Left renal cortex interstitium (tissue), 4 donors: ENCODE results near the gene DGCR6L. TPM values are rescaled to one million over a fixed set of nuclear protein-coding genes. Genes with fewer than 3 reads are reported as not detected.
"Not testable (repeated sequence)": the region's sequence is repeated elsewhere in the genome, so short reads cannot be mapped to it uniquely, and the experiment has no call there.

Experiments used
- DNase-seq, 4 donors: peaks; one replicate each; pipeline ENCODE4 v3.0.0-alpha.2; 2013; ENCODE audit warnings: low read depth in 4 of 4, low spot score in 2 of 4, missing footprints in 1 of 4
- polyA plus RNA-seq, 4 donors: library from polyadenylated mRNA; unstranded; fragments of 120-200 nt; gene quantifications; one replicate each; pipeline ENCODE4 v1.2.1, GENCODE V29; 2013; ENCODE audit not compliant: insufficient read length in 4 of 4

Gene DGCR6L
- polyA plus RNA-seq, 4 donors, result 50.6 to 74.4 (median 59.3) TPM

DNA sequence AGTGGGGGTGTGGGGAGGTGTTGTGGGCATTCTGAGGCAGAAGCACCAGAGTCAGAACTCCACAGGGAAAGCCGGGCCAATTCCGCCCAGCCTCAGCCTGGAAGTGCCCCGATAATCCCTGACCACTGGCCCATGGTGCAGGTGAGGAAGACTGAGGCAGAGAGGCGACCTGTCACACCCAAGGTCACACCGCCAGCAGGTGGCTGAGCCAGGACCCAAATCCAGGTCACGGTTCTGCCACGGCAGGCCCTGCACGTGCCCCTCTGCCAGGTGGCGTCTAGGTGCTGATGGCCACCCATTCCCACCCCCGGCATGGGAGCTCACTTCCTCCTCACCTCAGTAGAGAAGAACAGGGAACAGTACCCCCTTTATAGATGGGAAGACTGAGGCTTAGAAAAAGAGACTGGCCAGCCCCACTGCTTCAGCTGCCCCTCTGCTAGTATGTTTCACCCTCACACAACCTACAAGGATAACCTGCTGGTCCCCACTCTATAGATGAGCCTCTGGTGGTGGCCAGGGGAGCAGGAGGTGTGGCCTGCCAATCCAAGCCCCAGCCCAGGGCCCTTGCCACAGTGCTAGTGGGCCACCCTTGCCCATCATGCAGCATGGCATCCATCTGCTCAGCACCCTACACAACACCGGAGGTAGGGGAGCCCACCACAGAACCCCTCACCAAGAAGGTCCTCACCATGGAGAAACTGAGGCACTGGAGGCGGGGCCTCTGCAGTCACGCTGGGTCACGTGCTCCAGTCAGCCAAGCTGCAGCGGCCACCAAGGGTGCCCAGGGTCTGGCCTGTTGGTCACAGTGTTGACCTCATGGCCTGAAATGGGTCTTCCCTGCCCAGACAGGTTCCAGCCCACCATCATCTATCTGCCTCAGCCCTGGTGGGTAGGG is 53.8 kb downstream of the DGCR6L start:
- DNase-seq, result not testable (repeated sequence)

- no peak for DNase-seq
Observed at GRCh38 chr22:20264614-20265452, 55.0 kb downstream of the DGCR6L start.

Other genes starting within 250 kb of the DGCR6L start
- 10 to 100 TPM; 35.2 to 63.0 (median 50.3) TPM for gene DGCR8, start 239.8 kb downstream of the DGCR6L start, polyA plus RNA-seq
- gene RANBP1, start 204.0 kb downstream of the DGCR6L start, polyA plus RNA-seq, result 100 to 1,000 TPM; 169 to 211 (median 180) TPM
- 10 to 100 TPM; 40.2 to 65.5 (median 58.0) TPM for gene TRMT2A, start 202.8 kb downstream of the DGCR6L start, polyA plus RNA-seq
- 10 to 100 TPM; 30.0 to 67.6 (median 49.2) TPM for gene ZDHHC8, start 188.3 kb downstream of the DGCR6L start, polyA plus RNA-seq
- 1 to 10 TPM in 2 of 4 donors, under 1 TPM in 2; 0.24 to 1.8 (median 0.96) TPM for gene CCDC188, start 169.0 kb downstream of the DGCR6L start, polyA plus RNA-seq
- gene RTN4R, start 51.7 kb downstream of the DGCR6L start, polyA plus RNA-seq, result 10 to 100 TPM in 1 of 4 donors, 1 to 10 TPM in 3; 3.8 to 10.4 (median 7.1) TPM
- 10 to 100 TPM; 14.8 to 24.4 (median 20.4) TPM for gene ZNF74, start 74.1 kb upstream of the DGCR6L start, polyA plus RNA-seq
- 10 to 100 TPM; 17.2 to 31.2 (median 25.8) TPM for gene SCARF2, start 117.8 kb upstream of the DGCR6L start, polyA plus RNA-seq
- gene KLHL22, start 175.7 kb upstream of the DGCR6L start, polyA plus RNA-seq, result 10 to 100 TPM; 29.1 to 41.3 (median 35.9) TPM
- 10 to 100 TPM; 31.8 to 67.8 (median 48.3) TPM for gene MED15, start 187.6 kb upstream of the DGCR6L start, polyA plus RNA-seq